ENCODE measurements around the gene DBNDD1.

Gene DBNDD1

DNA sequence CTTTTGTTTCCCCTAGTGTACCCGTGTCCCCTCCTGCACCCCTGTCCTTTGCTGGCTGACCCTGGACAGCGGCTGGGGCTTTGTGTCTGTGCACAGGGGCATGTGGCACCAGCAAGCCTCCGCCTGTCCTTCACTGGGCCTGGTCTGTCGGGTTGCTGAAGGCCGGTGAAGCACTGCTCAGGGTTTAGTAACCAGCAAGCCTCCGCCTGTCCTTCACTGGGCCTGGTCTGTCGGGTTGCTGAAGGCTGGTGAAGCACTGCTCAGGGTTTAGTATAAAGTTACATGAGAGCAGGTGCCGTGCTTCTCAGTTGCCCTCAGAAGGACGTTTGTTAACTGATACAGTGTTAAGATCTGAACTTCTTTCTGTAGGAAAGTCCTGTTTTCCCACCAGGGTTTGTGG lies 36.9 kb downstream of the DBNDD1 start:
- no peak for DNase-seq (ENCODE audit: low read depth)
- no peak overlapping the region for H3K4me3 ChIP-seq (ENCODE audit: control insufficient read depth, low read depth, low read length)
- TF ChIP-seq, protein P1, sequence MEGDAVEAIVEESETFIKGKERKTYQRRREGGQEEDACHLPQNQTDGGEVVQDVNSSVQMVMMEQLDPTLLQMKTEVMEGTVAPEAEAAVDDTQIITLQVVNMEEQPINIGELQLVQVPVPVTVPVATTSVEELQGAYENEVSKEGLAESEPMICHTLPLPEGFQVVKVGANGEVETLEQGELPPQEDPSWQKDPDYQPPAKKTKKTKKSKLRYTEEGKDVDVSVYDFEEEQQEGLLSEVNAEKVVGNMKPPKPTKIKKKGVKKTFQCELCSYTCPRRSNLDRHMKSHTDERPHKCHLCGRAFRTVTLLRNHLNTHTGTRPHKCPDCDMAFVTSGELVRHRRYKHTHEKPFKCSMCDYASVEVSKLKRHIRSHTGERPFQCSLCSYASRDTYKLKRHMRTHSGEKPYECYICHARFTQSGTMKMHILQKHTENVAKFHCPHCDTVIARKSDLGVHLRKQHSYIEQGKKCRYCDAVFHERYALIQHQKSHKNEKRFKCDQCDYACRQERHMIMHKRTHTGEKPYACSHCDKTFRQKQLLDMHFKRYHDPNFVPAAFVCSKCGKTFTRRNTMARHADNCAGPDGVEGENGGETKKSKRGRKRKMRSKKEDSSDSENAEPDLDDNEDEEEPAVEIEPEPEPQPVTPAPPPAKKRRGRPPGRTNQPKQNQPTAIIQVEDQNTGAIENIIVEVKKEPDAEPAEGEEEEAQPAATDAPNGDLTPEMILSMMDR (IDR thresholded peaks at IDR 0.05; ENCODE audit: control insufficient read depth, insufficient read depth, low read depth, low read length, missing control alignments) = no peak

DNA sequence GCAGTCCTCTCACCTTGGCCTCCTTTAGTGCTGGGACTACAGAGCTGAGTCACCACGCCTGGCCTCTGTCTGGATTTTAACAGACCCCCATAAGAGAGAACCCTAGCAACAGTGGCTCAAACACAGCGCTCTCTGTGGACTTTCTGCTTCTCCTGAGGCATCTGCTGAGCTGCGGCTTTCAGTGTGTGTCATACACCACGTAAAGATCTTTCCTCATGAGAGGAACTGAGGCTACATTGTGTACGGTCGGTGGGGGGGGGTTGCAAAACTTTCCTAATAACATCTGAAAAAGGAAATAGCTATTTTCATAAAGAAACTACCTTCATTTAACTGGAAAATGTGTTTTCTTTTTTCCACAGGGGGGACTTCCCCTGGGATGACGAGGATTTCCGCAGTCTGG lies 37.8 kb downstream of the DBNDD1 start:
- DNase-seq (ENCODE audit: low read depth) = no peak
- no peak overlapping the region for H3K4me3 ChIP-seq (ENCODE audit: control insufficient read depth, low read depth, low read length)
- TF ChIP-seq, protein P1 (IDR thresholded peaks at IDR 0.05; ENCODE audit: control insufficient read depth, insufficient read depth, low read depth, low read length, missing control alignments) = no peak

DNA sequence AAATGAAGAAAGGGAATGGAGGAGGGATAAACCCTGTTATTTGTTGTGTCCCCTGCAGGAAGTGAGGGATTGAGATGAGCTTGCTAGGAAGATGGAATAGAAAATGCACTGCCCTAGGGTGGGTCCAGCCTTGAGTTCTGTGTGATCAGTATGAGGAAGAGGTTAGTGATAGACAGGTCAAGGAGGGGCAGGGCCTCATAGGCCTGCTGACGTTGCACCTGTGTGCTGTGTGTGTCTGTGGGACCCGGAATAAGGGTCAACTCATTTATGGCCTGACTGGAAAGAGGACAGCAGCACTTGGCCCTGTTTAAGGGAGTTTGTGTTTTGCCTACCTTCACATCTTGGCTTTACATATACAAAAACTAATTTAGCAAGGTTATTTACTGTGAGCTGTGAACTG lies 44.4 kb downstream of the DBNDD1 start:
- TF ChIP-seq, protein P1 (IDR thresholded peaks at IDR 0.05; ENCODE audit: control insufficient read depth, insufficient read depth, low read depth, low read length, missing control alignments) = no peak
- no peak for DNase-seq (ENCODE audit: low read depth)
- H3K4me3 ChIP-seq (ENCODE audit: control insufficient read depth, low read depth, low read length) = no peak overlapping the region

DNA sequence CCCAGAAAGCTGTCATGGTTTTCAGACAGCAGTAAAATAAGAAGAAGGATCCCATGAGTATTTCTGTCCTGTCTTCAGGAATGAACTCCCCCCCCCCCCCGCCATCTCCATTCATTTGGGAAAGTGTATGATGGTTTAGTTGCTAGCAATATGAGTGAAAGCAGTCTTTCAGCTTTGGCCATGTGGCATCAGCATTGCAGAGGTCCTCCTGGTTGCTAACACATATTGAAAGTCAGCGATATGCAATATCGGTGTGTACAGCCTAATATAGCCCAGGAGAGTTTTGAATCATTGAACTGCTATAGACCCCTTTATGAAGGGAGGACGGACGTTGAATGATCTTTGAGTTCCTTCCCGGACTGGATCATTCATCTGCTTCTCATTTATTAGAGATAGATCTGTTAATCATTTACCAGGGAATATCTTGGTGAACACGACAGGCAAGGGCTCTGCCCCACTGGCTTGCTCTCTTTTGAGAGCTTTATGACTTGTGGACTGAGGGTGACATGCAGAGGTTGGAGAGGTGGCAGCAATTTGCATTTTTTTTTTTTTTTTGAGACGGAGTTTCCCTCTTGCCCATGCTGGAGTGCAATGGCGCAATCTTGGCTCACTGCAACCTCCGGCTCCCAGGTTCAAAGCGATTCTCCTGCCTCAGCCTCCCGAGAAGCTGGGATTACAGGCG lies 45.5 kb downstream of the DBNDD1 start:
- peak overlapping the region; percentile 86 for H3K4me3 ChIP-seq (ENCODE audit: control insufficient read depth, low read depth, low read length)
- DNase-seq (ENCODE audit: low read depth) = no peak
- TF ChIP-seq, protein P1 (IDR thresholded peaks at IDR 0.05; ENCODE audit: control insufficient read depth, insufficient read depth, low read depth, low read length, missing control alignments) = no peak

DNA sequence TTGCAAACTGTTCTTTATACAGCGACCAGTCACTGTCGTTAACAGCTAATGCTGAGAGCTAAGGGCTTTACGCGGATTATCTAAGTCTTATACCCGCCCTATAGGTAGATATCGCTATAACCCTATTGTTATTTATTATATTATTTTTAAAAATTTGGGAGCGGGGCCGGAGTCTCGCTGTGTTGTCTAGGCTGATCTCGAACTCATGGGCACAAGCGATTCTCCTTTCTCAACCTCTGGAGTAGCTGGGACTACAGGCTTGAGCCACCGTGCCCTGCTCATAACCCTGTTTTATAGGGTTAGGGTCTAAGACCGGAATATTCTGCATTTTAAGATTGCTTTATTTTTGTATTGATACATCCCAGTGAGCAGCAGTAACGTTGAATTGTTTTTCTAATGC lies 46.0 kb downstream of the DBNDD1 start:
- TF ChIP-seq, protein P1 (IDR thresholded peaks at IDR 0.05; ENCODE audit: control insufficient read depth, insufficient read depth, low read depth, low read length, missing control alignments) = no peak
- DNase-seq (ENCODE audit: low read depth) = no peak
- peak overlapping the region; percentile 86 for H3K4me3 ChIP-seq (ENCODE audit: control insufficient read depth, low read depth, low read length)

DNA sequence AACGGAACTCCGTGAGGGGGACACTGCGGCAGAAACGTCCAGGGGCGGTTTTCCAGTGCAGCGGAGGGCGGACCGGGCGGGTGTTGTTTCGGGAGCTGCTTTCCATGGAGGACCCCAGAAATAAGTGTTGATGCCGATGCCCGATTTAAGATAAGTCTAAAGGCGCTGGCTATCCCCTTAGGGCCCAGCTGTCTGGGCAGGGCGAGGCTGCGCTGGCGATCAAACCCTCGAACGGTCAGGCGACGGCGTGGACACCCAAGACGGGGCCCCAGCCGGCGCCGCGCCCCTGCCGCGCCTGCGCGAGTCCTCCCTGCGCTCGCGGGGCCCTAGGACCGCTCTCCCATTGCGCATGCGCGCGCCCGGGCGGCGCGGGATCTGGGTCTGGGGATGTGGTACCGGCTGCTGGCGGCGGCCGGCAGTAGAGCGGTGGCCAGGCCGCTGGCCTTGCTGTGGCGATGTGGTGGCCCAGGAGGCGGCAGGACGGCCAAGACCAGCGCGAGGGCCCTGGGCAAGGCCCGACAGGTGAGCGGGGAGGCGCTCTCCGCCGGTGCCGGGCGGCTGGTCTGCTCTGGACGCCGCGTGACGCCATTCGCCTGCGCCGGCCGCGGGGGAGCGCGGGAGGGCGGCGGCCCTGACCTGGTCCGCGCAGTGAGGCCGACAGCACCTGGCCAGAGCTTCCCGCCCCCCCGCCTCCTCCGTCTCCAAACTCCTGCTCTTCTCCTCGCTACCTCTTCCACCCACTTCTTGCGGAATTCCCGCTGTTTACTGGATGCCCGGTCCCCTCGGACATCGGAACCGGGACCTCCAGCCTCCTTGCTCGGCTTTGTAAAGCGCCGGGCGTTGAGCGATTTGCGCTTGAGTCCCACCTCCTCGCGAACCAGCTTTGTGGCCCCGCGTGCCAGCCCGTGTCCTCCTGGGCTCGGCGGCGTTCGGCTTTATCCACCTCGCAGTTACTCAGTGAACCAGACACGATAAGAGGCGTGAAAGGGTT lies 46.7 kb downstream of the DBNDD1 start:
- TF ChIP-seq, protein P1 (IDR thresholded peaks at IDR 0.05; ENCODE audit: control insufficient read depth, insufficient read depth, low read depth, low read length, missing control alignments) = no peak
- H3K4me3 ChIP-seq (ENCODE audit: control insufficient read depth, low read depth, low read length) = peak overlapping the region; percentile 86
- peak; percentile 42 for DNase-seq (ENCODE audit: low read depth)
